HepG2 (cell line): ENCODE measurements around the gene SCYL1. TPM values are rescaled to one million over a fixed set of nuclear protein-coding genes. Genes with fewer than 3 reads are reported as not detected.

ENCODE experiments used
- ARID2 ChIP-seq: sonication (generic); formaldehyde crosslinking; IDR thresholded peaks from 2 replicates; pipeline ENCODE4 v1.8.1; 2022; ENCODE audit warnings: mild to moderate bottlenecking, missing genetic modification reagents, borderline replicate concordance
- ASH2L ChIP-seq: fragments of 300-600, 200-600 bp; sonication (generic); IDR thresholded peaks from 2 replicates; pipeline ENCODE4 v1.7.0; 2017; ENCODE audit warnings: low read depth, mild to moderate bottlenecking, moderate library complexity, mixed read lengths, low read length; ENCODE audit not compliant: insufficient read length
- CSRNP1 ChIP-seq: sonication (generic); formaldehyde crosslinking; IDR thresholded peaks from 2 replicates; pipeline ENCODE4 v1.8.1; 2023; ENCODE audit warnings: mild to moderate bottlenecking, missing genetic modification reagents
- FIP1L1 ChIP-seq: fragments of 200-400 bp; formaldehyde crosslinking; IDR thresholded peaks from 2 replicates; pipeline ENCODE4 v1.6.1; 2018; ENCODE audit warnings: low read depth, mild to moderate bottlenecking, low read length, moderate library complexity, borderline replicate concordance; ENCODE audit not compliant: insufficient read depth
- HIC2 ChIP-seq: sonication (generic); formaldehyde crosslinking; IDR thresholded peaks from 2 replicates; pipeline ENCODE4 v1.9.0; 2022; ENCODE audit warnings: low read depth, missing genetic modification reagents
- IKZF4 ChIP-seq: sonication (generic); formaldehyde crosslinking; IDR thresholded peaks from 2 replicates; pipeline ENCODE4 v1.5.1; 2020; ENCODE audit warnings: borderline replicate concordance, mild to moderate bottlenecking, low read depth, missing genetic modification reagents; ENCODE audit errors: not compliant biosample characterization
- IRF2 ChIP-seq: IDR thresholded peaks from 2 replicates; pipeline ENCODE4 v1.6.1; 2018; ENCODE audit warnings: missing genetic modification reagents, missing compliant biosample characterization
- KDM5A ChIP-seq: fragments of 200-600 bp; sonication (generic); IDR thresholded peaks from 2 replicates; pipeline ENCODE4 v1.7.0; 2018; ENCODE audit warnings: antibody characterized with exemption, mild to moderate bottlenecking, low read length, borderline replicate concordance
- PLRG1 ChIP-seq: fragments of 450-650 bp; conservative IDR thresholded peaks from 2 replicates; pipeline ENCODE4 v1.6.1; 2016
- PRDM15 ChIP-seq: sonication (generic); formaldehyde crosslinking; IDR thresholded peaks from 2 replicates; pipeline ENCODE4 v1.4.0; 2020; ENCODE audit warnings: missing genetic modification reagents
- RNF2 ChIP-seq: fragments of 450-650 bp; conservative IDR thresholded peaks from 2 replicates; pipeline ENCODE4 v1.6.1; 2016; ENCODE audit warnings: low read depth
- RXRB ChIP-seq: IDR thresholded peaks from 2 replicates; pipeline ENCODE4 v1.6.1; 2016; ENCODE audit warnings: borderline replicate concordance, missing genetic modification reagents, missing compliant biosample characterization
- SP4 ChIP-seq: sonication (generic); formaldehyde crosslinking; IDR thresholded peaks from 2 replicates; pipeline ENCODE4 v1.8.1; 2023; ENCODE audit warnings: mild to moderate bottlenecking, missing genetic modification reagents
- XRCC5 ChIP-seq: fragments of 200-400 bp; formaldehyde crosslinking; optimal IDR thresholded peaks from 2 replicates; pipeline ENCODE3; 2017; ENCODE audit warnings: mild to moderate bottlenecking, low read length
- ZFYVE20 ChIP-seq: sonication (generic); formaldehyde crosslinking; IDR thresholded peaks from 2 replicates; pipeline ENCODE4 v1.8.0; 2023; ENCODE audit warnings: low read depth, mild to moderate bottlenecking, moderate library complexity, missing genetic modification reagents, borderline replicate concordance
- ZNF17 ChIP-seq: sonication (generic); formaldehyde crosslinking; IDR thresholded peaks from 2 replicates; pipeline ENCODE4 v1.5.0; 2020; ENCODE audit warnings: mild to moderate bottlenecking, missing genetic modification reagents
- ZNF256 ChIP-seq: sonication (generic); formaldehyde crosslinking; conservative IDR thresholded peaks from 2 replicates; pipeline ENCODE4 v1.4.0; 2020; ENCODE audit warnings: missing genetic modification reagents
- ZNF484 ChIP-seq: sonication (generic); formaldehyde crosslinking; IDR thresholded peaks from 2 replicates; pipeline ENCODE4 v1.5.1; 2020; ENCODE audit warnings: mild to moderate bottlenecking, low read depth, missing genetic modification reagents, borderline replicate concordance
- ZNF550 ChIP-seq: sonication (generic); formaldehyde crosslinking; IDR thresholded peaks from 2 replicates; pipeline ENCODE4 v1.4.0; 2020; ENCODE audit warnings: mild to moderate bottlenecking, missing genetic modification reagents, borderline replicate concordance
- ZNF747 ChIP-seq: sonication (generic); formaldehyde crosslinking; IDR thresholded peaks from 2 replicates; pipeline ENCODE4 v1.8.1; 2023; ENCODE audit warnings: missing genetic modification reagents, mild to moderate bottlenecking, borderline replicate concordance
- ZNF777 ChIP-seq: sonication (generic); formaldehyde crosslinking; IDR thresholded peaks from 2 replicates; pipeline ENCODE4 v1.4.0; 2020; ENCODE audit warnings: missing genetic modification reagents
- ZSCAN31 ChIP-seq: sonication (generic); formaldehyde crosslinking; IDR thresholded peaks from 2 replicates; pipeline ENCODE4 v1.5.0; 2020; ENCODE audit warnings: low read depth, mild to moderate bottlenecking, missing genetic modification reagents
- polyA plus RNA-seq, 8 experiments: library from polyadenylated mRNA; depleted of rRNA in 3 of 8; stranded (reverse) in 7 of 8; unstranded in 1 of 8; fragments of >200 nt; fragmentation: Illumina TruSeq in 4 of 8; extraction: Trizol in 4 of 8; gene quantifications; 2 replicates each; pipeline versions ENCODE4 v1.2.1 to v1.2.3, GENCODE V29; 2011 to 2016; ENCODE audit warnings: low read depth in 4 of 8, missing spikeins in 1 of 8, mixed read lengths in 1 of 8; ENCODE audit not compliant: insufficient read depth in 1 of 8
- total RNA-seq, 5 experiments: library from RNA; depleted of rRNA; stranded (reverse); fragments of >200 nt; fragmentation: Illumina TruSeq; extraction: Trizol; gene quantifications; 2 replicates each; pipeline ENCODE4 v1.2.3, GENCODE V29; 2016; ENCODE audit warnings: low read depth in 1 of 5

The SCYL1 gene
- total and polyA plus RNA-seq, 2 of the 13 experiments (the other 11 are each of a cell fraction or from before 2014, with no cell fraction given), result 65.9 to 103 TPM

GRCh38 chr11:65524741-65525545, at the start of gene SCYL1 (continued):
- TF ChIP-seq HIC2 (no peak; the same call in 1 of the 2 replicates), ARID2 (CRISPR knock-in tag) (no peak), ZNF17 (CRISPR knock-in tag) (no peak), IRF2 (CRISPR knock-in tag) (no peak), XRCC5 (peak; percentile 19), ASH2L (peak; percentile 70), ZNF777 (CRISPR knock-in tag) (0 out of 2 replicates have a peak, but pooled peaks have one; percentile 40), ZFYVE20 (CRISPR knock-in tag) (peak; percentile 76; the same call in 1 of the 2 replicates), KDM5A (peak; percentile 53; the same call in 1 of the 2 replicates), SP4 (CRISPR knock-in tag) (peak; percentile 79), ZNF484 (CRISPR knock-in tag) (no peak), CSRNP1 (CRISPR knock-in tag) (peak; percentile 72; the same call in 1 of the 2 replicates), RNF2 (no peak), ZNF747 (peak; percentile 83; the same call in 1 of the 2 replicates), IKZF4 (peak; percentile 36), ZNF550 (no peak), FIP1L1 (no peak), ZNF256 (no peak), PLRG1 (no peak), ZSCAN31 (CRISPR knock-in tag) (no peak), PRDM15 (CRISPR knock-in tag) (peak; percentile 93), RXRB (peak; percentile 17; the same call in 1 of the 2 replicates)
